Endothelial cell of umbilical vein (primary cell): ENCODE measurements around the gene NLRP3. TPM values are rescaled to one million over a fixed set of nuclear protein-coding genes. Genes with fewer than 3 reads are reported as not detected.
"Not testable (repeated sequence)": the region's sequence is repeated elsewhere in the genome, so short reads cannot be mapped to it uniquely, and the experiment has no call there.

ENCODE experiments used
- BruUV-seq: library from RNA; stranded (reverse); fragments of 400-500 nt; replicated peaks from 2 replicates; lab custom pipeline; 2021; lab: Mats Ljungman, UMichigan
- CTCF ChIA-PET: fragments of 300-600, 350-600 bp; sonication (Branson Sonifier 250); formaldehyde crosslinking; loops from one replicate; lab custom pipeline; 2021; ENCODE audit warnings: antibody characterized with exemption, inconsistent platforms; lab: Charles Lee
- POLR2A ChIA-PET: fragments of 300-600, 350-600 bp; sonication (Branson Sonifier 250); formaldehyde crosslinking; loops from one replicate; lab custom pipeline; 2021; ENCODE audit warnings: antibody characterized with exemption, inconsistent platforms; lab: Charles Lee
- DNase-seq: peaks from one replicate; pipeline ENCODE4 v3.0.0-alpha.2; 2011; ENCODE audit warnings: low read depth, low spot score
- FAIRE-seq: peaks from 2 replicates; lab custom pipeline; 2011; peaks lifted over from hg19 to GRCh38; lab: Jason Lieb, UNC
- H2AFZ ChIP-seq: 2 replicates; pipeline ENCODE4 v1.6.0; 2012; ENCODE audit warnings: low read depth, low read length, control low read depth, inconsistent platforms
- H3K27ac ChIP-seq: 2 replicates; pipeline ENCODE4 v1.5.1; 2011; ENCODE audit warnings: low read depth, mild to moderate bottlenecking, control low read depth, low read length, moderate library complexity; ENCODE audit not compliant: insufficient read depth
- H3K27me3 ChIP-seq, 2 experiments: 2 replicates each; pipeline versions ENCODE4 v1.6.0 to v1.6.1; 2011; ENCODE audit warnings: low read length in 2 of 2, mixed read lengths in 1 of 2; ENCODE audit not compliant: control insufficient read depth in 2 of 2, insufficient read depth in 2 of 2
- H3K36me3 ChIP-seq, 2 experiments: 2 replicates in 1 of 2; 3 replicates in 1 of 2; pipeline ENCODE4 v1.5.1; 2011; ENCODE audit warnings: low read length in 2 of 2, mild to moderate bottlenecking in 1 of 2, moderate library complexity in 1 of 2; ENCODE audit not compliant: control insufficient read depth in 2 of 2, insufficient read depth in 2 of 2; ENCODE audit errors: extremely low read depth in 1 of 2
- H3K4me1 ChIP-seq: 3 replicates; pipeline ENCODE4 v1.5.1; 2011; ENCODE audit warnings: mild to moderate bottlenecking, low read length; ENCODE audit not compliant: control insufficient read depth, insufficient read depth; ENCODE audit errors: extremely low read depth
- H3K4me2 ChIP-seq: 2 replicates; pipeline ENCODE4 v1.6.1; 2011; ENCODE audit warnings: low read length, control low read depth, mixed read lengths; ENCODE audit not compliant: insufficient read depth
- H3K4me3 ChIP-seq, 3 experiments: fragments of 200-600 bp in 1 of 3; sonication (generic), shearing (Covaris generic) in 1 of 3; replicated peaks in 1 of 3; 2 replicates each; pipeline ENCODE4 v1.5.1; 2011 to 2016; ENCODE audit warnings: control low read depth in 3 of 3, low read length in 3 of 3, mild to moderate bottlenecking in 2 of 3, inconsistent platforms in 1 of 3, low read depth in 1 of 3, moderate library complexity in 1 of 3; ENCODE audit not compliant: insufficient read depth in 1 of 3
- H3K79me2 ChIP-seq: 2 replicates; pipeline ENCODE4 v1.6.0; 2012; ENCODE audit warnings: low read length, inconsistent platforms; ENCODE audit not compliant: control insufficient read depth, insufficient read depth
- H3K9ac ChIP-seq: replicated peaks from 2 replicates; pipeline ENCODE3; 2011; ENCODE audit warnings: low read length, control low read depth; ENCODE audit not compliant: insufficient read depth; ENCODE audit errors: extremely low read depth
- H3K9me1 ChIP-seq: replicated peaks from 3 replicates; pipeline ENCODE4 v1.6.0; 2011; ENCODE audit warnings: mild to moderate bottlenecking, low read length; ENCODE audit not compliant: control insufficient read depth, insufficient read depth; ENCODE audit errors: extremely low read depth
- H3K9me3 ChIP-seq: replicated peaks from 2 replicates; pipeline ENCODE4 v1.5.1; 2012; ENCODE audit warnings: low read length, inconsistent platforms; ENCODE audit not compliant: control insufficient read depth, insufficient read depth
- H4K20me1 ChIP-seq: replicated peaks from 2 replicates; pipeline ENCODE3; 2011; ENCODE audit warnings: mild to moderate bottlenecking, low read length; ENCODE audit not compliant: control insufficient read depth, insufficient read depth; ENCODE audit errors: extremely low read depth
- EZH2 ChIP-seq: IDR thresholded peaks from 2 replicates; pipeline ENCODE4 v1.6.1; 2012; ENCODE audit warnings: borderline replicate concordance, low read depth, mild to moderate bottlenecking, moderate library complexity, low read length, inconsistent platforms; ENCODE audit not compliant: severe bottlenecking
- FOS ChIP-seq: IDR thresholded peaks from 2 replicates; pipeline ENCODE4 v1.6.1; 2011; ENCODE audit warnings: mild to moderate bottlenecking, low read length, moderate library complexity, borderline replicate concordance; ENCODE audit not compliant: insufficient read depth
- GATA2 ChIP-seq: IDR thresholded peaks from 2 replicates; pipeline ENCODE4 v1.7.0; 2011; ENCODE audit warnings: low read depth, mild to moderate bottlenecking, moderate library complexity, mixed read lengths, low read length; ENCODE audit not compliant: insufficient read length, insufficient read depth
- JUN ChIP-seq: IDR thresholded peaks from 2 replicates; pipeline ENCODE4 v1.6.1; 2011; ENCODE audit warnings: borderline replicate concordance, low read depth; ENCODE audit not compliant: insufficient read length, insufficient read depth
- MYC ChIP-seq: IDR thresholded peaks from one replicate; pipeline ENCODE4 v1.6.1; 2011; ENCODE audit warnings: mild to moderate bottlenecking, low read depth, low read length
- POLR2A ChIP-seq: IDR thresholded peaks from 2 replicates; pipeline ENCODE4 v1.6.1; 2012; ENCODE audit warnings: low read depth, mild to moderate bottlenecking, control low read depth, low read length
- POLR2AphosphoS5 ChIP-seq: IDR thresholded peaks from 2 replicates; pipeline ENCODE4 v1.6.1; 2012; ENCODE audit warnings: low read depth, mild to moderate bottlenecking, control low read depth, low read length, moderate library complexity; ENCODE audit not compliant: insufficient read depth
- dilution Hi-C: fragments of 300-500 bp; cut with MboI; formaldehyde crosslinking; loops from one replicate; pipeline ENCODE4 v1.15.0; 2019; ENCODE audit warnings: low sequenced_read_pairs; ENCODE audit not compliant: extremely low pct_ligation_motif_present
- intact Hi-C: fragments of 100-400 bp; cut with micrococcal nuclease; formaldehyde crosslinking; loops from one replicate; pipeline ENCODE4 v1.10.0; 2022
- polyA plus RNA-seq, 4 experiments: library from polyadenylated mRNA; depleted of rRNA in 3 of 4; stranded (reverse) in 3 of 4; unstranded in 1 of 4; fragments of >200 nt; gene quantifications; 2 replicates each; pipeline versions ENCODE4 v1.2.1 to v1.2.3, GENCODE V29; 2011 to 2012; ENCODE audit warnings: missing spikeins in 1 of 4
- total RNA-seq: library from RNA; stranded (reverse); gene quantifications from 2 replicates; pipeline ENCODE4 v1.2.3, GENCODE V29; 2021
- TF ChIP-seq, protein P1 (sequence below), 2 donors: IDR thresholded peaks; 1 replicate in 1 of 2; 2 replicates in 1 of 2; pipeline ENCODE4 v1.5.1; 2011; ENCODE audit warnings: low read length in 2 of 2, mild to moderate bottlenecking in 2 of 2, moderate library complexity in 2 of 2, control low read depth in 1 of 2, inconsistent platforms in 1 of 2, low read depth in 1 of 2; ENCODE audit not compliant: insufficient read depth in 1 of 2; ENCODE audit errors: extremely low read depth in 1 of 2
- TF ChIP-seq, protein P2 (sequence below): IDR thresholded peaks from 2 replicates; pipeline ENCODE4 v1.6.1; 2011; ENCODE audit not compliant: insufficient read depth, insufficient read length

Gene NLRP3
- total and polyA plus RNA-seq, 2 donors (not counting 3 experiments of a cell fraction or from before 2014, with no cell fraction given): 0.24 to 0.29 TPM

DNA sequence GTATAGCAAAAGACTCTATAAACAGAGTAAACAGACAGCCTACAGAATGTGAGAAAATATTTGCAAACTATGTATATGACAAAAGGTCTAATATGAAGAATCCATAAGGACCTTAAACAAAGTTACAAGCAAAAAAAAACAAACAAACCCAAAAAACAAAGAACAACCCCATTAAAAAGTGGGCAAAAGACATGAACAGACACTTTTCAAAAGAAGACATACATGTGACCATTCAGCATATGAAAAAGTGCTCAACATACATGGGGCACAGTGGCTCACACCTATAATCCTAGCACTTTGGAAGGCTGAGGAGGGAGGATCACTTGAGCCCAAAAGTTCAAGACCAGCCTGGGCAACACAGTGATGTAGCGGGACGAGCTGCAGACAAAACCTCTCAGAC, 59.8 kb downstream of the NLRP3 start:
- no TSS peak for BruUV-seq
- H2AFZ ChIP-seq: no peak overlapping the region
- no peaks in the 10 kb centered on the region for H3K79me2 ChIP-seq
- H3K36me3 ChIP-seq: no peaks in the 10 kb centered on the region
- no peaks in the 10 kb centered on the region for H4K20me1 ChIP-seq
- FAIRE-seq (no peak), DNase-seq (no peak)
- H3K4me3 ChIP-seq: no peak overlapping the region
- no peaks in the 10 kb centered on the region for H3K9me1 ChIP-seq
- intact Hi-C loops (no loop called here), dilution Hi-C loops (no loop called here)
- TF ChIP-seq, protein P1, sequence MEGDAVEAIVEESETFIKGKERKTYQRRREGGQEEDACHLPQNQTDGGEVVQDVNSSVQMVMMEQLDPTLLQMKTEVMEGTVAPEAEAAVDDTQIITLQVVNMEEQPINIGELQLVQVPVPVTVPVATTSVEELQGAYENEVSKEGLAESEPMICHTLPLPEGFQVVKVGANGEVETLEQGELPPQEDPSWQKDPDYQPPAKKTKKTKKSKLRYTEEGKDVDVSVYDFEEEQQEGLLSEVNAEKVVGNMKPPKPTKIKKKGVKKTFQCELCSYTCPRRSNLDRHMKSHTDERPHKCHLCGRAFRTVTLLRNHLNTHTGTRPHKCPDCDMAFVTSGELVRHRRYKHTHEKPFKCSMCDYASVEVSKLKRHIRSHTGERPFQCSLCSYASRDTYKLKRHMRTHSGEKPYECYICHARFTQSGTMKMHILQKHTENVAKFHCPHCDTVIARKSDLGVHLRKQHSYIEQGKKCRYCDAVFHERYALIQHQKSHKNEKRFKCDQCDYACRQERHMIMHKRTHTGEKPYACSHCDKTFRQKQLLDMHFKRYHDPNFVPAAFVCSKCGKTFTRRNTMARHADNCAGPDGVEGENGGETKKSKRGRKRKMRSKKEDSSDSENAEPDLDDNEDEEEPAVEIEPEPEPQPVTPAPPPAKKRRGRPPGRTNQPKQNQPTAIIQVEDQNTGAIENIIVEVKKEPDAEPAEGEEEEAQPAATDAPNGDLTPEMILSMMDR (IDR thresholded peaks at IDR 0.05; ENCODE audit: extremely low read depth in 1 of 2, insufficient read depth in 1 of 2, low read depth in 1 of 2, low read length in 2 of 2): no peak
- TF ChIP-seq POLR2A: no peak
- no peak for TF ChIP-seq JUN
- TF ChIP-seq, protein P2, sequence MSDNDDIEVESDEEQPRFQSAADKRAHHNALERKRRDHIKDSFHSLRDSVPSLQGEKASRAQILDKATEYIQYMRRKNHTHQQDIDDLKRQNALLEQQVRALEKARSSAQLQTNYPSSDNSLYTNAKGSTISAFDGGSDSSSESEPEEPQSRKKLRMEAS: no peak
- no peak for TF ChIP-seq GATA2
- TF ChIP-seq MYC: no peak
- TF ChIP-seq FOS: no peak
- TF ChIP-seq EZH2: no peak
- no peak for TF ChIP-seq POLR2AphosphoS5
- CTCF ChIA-PET: no interaction called here
- no peaks in the 10 kb centered on the region for H3K4me1 ChIP-seq
- H3K9me3 ChIP-seq: no peaks in the 10 kb centered on the region
- POLR2A ChIA-PET: no interaction called here
- no peaks in the 10 kb centered on the region for H3K27me3 ChIP-seq
- H3K27ac ChIP-seq: no peak overlapping the region
- no peak overlapping the region for H3K4me2 ChIP-seq
- no peak overlapping the region for H3K9ac ChIP-seq

DNA sequence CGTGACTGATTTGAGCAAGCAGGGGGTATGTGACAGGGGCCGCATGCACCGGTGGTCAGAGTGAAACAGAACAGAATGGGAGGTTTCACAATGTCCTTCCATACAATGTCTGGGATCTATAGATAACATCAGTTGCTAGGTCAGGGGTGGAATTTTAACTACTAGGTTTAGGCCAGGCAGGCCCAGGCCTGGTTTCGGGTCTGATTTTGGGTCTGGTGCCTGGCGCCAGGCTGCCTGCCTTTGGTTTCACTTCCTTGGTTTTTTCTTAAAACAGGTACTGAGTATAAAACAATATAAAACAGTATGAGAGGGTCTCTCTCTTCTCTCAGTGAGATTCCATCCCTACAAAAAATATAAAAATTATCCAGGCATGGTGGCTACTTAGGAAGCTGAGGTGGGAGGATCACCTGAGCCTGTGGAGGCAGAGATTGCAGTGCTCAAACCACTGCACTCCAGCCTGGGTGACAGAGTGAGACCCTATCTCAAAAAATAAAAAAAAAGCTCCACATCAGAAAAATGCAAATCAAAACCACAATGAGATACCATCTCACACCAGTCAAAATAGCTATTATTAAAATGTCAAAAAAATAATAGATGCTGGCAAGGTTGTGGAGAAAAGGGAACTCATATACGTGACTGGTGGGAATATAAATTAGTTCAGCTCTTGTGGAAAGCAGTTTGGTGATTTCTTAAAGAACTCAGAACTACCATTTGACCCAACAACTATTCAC, 60.5 kb downstream of the NLRP3 start:
- H3K9me1 ChIP-seq, DNase-seq, H3K4me2 ChIP-seq, H3K79me2 ChIP-seq, H3K9me3 ChIP-seq, dilution Hi-C loops, FAIRE-seq, H3K4me1 ChIP-seq, H3K36me3 ChIP-seq, BruUV-seq, CTCF ChIA-PET, H3K9ac ChIP-seq, H4K20me1 ChIP-seq, POLR2A ChIA-PET, H3K27ac ChIP-seq, intact Hi-C loops, H2AFZ ChIP-seq, H3K27me3 ChIP-seq, H3K4me3 ChIP-seq: not testable (repeated sequence)
